HK-2 (cell line): ENCODE measurements around the gene MED15.
"Not testable (repeated sequence)": the region's sequence is repeated elsewhere in the genome, so short reads cannot be mapped to it uniquely, and the experiment has no call there.

ENCODE experiments used
- DNase-seq: peaks from one replicate; pipeline ENCODE4 v3.0.0-alpha.2; 2018; ENCODE audit not compliant: unreplicated experiment

MED15 gene

DNA sequence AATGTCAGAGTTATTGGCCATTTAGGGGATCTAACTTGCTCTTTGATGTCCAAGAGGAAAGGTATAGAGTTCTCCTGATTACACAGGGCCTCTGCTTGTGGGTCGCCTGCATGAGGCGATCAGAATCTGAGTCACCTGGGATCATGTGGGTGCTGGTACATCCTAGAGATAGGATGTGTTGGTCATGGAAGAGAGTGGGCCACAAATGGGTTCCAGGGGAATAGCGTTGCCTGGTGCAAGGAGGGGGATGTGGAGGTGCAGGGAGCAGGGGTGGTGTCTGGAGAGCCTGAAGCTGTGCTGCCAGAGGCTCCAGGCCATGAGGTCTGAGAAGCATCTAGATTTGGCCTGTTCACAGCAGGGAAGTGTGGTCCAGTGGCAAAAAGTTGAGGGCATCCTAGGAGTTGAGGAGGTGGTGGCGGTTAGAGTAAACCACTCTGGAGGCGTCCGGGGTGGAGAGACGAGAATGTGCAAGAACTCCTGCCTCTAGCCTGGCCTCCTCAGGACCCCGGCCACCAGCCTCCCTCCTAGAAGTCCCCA lies 92.8 kb downstream of the MED15 start:
- no peak for DNase-seq

DNA sequence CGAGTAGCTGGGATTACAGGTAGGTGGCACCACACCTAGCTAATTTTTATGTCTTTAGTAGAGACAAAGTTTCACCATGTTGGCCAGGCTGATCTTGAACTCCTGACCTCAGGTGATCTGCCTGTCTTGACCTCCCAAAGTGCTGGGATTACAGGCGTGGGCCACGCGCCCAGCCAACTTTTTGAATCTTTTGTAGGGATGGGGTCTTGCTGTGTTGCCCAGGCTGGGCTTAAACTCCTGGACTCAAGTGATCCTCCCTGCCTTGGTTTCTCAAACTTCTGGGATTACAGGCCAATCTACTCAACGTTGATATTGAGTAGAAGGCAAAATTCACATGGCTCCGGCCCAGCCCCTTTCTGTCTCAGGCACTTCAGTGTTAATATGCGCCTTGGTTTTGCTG lies 93.9 kb downstream of the MED15 start:
- DNase-seq: no peak

DNA sequence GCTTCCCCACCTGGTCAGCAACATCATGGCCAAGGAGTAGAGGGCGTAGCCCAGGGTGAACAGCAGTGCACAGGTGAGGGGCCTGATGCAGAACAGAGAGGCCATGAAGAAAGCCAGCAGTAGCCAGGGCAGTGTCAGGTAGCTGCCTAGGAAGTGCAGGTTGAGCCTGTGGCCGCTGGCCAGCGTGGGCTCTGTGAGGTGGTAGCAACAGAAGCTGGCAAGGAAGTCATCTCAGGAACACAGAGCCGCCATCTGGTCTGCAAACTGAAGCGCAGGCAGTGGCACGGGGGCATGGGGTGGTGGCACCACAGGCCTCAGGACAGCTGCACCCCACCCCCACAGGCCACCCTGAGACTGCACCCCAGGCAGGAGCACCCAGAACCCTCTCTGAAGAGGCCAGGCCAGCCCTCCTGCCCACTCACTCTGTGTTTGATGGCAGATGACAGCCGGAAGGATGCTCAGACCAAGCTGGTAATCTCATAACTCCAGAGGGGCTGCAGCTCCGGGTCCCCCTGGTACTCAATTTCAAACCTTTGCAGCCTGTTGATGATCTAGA lies 95.3 kb downstream of the MED15 start:
- DNase-seq: no peak

DNA sequence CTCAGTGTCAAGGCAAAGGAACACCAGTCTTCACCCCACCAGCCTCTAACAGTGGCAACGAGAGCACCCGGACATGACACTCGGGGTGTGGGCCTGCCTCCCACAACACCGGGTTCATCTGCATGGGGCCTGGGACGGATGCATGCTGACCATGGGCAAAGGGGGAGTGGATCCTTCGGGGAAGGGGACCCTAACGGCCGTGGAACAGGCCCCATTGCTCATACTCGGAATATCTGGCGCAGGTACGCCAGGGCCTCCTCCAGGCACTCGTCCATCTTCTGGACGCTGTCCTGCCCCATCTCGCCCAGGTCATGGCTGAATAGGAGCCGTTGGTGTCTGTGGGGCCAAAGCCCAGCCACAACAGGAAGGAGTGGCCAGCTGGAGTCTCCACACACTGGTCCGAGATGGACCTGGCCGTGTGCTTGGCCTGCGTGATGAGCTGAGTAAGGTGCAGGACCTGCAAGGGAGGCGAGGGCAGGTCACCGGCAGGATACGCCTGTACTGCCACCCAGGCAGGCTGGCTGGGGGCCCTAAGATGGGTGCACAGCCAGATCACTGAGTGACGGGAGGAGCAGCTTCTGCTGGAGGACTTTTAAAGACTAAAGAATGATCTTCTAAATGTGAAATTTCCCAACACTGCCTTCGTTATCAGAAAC lies 96.8 kb downstream of the MED15 start:
- no peak for DNase-seq

DNA sequence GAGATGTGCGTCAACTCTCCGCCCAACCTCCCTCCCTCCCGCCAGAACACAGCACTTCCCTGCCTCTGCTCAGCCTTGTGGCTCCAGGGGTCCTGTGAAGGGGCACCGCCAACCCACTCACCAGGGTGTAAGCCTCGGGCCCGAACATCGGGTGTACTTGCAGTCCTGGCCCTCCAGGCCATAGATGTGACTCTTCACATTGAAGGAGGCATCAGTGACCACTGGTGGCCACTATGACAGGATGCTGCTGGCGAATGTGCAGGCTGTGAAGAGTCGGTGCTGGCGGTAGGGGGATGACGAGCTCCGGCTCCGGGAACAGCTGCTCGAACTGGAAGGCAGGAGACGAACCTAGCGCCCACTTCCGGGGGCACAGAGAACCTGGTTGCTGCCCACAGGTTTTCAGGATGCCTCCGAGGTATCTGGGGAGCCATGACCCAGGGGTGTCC lies 97.4 kb downstream of the MED15 start:
- DNase-seq: no peak

DNA sequence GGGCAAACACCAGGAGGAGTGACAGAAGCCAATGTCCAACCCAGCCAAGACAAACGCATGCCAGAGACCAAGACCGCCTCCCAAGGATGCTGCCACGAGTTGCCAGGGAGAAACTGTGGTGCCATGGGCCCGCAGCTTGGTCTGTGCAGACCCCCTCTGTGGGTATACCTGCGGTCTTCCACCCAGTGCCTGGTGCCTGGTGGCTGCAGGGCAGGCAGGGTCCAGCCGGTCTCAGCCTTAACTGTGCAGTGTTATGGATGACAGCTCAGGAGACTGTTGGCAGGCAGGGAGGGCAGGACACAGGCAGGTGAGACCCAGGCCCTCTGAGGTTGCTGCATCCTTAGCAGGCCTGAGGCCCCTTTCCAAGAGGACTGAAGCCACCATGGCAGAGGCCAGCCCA lies 97.9 kb downstream of the MED15 start:
- DNase-seq: no peak

DNA sequence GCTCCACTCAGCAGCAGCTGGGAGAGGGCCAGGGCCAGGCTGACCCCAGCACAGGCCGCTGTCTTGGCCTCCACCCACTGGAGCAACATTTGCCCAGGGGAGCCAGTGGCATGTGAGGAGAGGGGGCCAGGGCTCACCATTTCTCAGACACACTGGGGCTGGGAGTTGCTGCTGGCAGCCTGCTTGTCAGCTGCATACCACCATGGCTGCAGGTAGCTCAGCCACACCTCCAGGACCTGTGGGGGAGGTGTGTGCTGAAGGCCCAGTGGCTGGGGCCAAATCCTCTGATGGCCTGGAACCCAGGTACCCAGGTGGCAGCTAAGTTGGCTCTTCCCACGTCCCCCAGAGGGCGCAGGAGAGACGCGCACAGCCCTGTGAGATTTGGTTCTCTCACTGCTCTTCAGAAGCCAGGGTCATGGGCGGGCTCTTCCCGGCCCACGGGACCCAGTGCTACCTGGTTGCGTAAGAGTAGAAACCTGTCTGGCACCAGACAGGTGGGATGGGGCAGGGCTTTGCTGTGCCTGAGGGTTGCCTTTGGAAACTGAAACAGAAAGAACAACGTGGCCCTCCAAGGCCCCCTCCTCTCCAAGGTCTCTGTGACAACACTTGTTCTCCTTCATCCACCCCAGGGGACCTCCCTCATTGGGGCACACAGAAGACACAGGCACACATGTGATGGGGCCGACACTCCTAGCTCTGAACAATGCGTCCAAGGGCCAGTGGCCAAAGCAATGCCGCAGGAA lies 98.8 kb downstream of the MED15 start:
- peak; percentile 45 for DNase-seq

DNA sequence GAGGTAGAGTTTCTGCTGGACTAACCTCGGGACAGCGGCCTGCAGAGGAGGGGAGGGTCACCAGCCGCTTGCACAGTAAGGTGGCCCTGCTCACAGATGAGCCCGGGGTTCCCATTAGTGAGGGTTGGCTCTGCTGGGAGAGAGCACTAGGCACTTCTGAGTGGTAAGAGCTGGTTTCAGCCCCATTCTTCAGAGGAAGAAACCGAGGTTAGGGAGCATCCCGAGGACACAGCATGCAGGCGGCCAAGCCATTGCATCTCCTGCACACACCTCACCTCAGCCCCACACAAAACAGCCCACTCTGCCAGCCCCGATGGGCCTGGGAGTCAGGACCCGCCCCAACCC lies 99.3 kb downstream of the MED15 start:
- no peak for DNase-seq

DNA sequence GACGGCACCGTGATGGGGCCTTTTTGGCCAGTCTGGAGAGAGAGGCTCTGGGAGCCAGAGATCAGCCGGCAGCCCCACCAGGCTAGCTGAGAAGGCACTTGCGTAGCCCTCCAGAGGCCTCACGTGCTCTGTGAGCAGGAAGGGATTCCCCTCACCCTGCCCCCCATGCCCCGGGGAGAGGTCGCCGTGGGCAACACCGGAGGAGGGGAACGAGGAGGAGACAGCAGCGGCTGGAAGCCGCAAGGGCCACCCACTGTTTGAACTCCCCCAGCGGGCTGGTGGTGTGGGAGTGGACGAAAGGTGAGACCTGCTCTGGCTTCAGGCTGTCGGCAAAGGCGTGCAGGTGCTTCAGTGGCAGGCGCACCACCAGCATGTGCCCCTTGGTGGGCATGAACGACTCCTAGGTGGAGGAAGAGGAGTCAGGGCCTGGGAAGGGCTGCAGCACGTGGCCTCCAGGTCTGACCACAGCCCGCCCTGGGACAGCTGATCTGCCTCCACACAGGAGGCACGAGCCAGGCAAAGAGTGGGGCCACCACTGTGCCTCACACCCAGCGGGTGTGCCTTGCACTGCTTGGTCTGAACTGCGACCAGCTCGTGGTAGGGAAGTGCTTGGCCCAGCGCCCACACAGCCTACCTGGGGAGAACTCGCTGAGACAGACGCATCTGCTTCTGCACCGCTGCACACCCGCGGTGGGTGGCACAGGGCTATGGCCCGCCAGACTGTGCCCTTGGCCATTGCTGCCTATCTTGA lies 99.9 kb downstream of the MED15 start:
- no peak for DNase-seq

DNA sequence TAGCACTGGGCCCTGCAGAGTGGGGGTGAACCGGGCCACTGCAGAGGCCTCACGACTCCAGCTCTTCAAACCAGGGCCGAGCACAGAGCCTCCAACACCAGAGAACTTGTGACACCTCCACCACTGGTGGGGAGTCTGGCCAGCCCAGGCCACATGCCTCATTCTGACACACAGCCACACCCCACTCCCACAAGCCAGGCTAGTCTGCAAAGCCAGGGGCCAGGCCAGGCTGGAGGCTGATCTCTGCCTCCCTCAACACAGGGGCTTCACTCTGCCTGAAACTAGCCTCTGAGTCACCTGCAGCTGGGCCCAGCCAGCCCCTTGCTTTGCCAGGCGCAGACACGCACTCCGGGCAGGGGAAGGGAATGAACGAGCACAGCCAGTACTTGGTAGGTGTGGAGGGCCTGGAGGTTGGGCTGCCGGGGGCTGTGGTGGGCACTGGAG lies 102.9 kb downstream of the MED15 start:
- no peak for DNase-seq

DNA sequence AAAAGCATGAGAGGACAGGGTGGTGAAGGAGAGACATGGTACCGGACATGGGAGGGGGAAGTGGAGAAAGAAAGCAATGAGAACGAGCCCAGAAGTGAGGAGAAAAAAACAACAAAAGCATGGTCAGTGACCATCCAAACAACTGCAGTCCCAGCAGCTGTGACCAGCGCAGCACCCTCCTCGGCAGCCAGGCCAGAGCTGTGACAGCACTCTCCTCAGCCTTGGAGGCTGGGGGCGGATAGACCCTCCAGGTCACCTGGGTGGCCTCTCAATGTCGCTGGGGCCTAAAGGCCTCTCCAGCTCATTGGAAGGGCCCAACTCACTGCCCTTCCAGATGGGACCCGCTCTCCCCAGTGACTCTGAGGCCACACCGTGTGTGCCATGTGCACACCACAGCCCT lies 103.3 kb downstream of the MED15 start:
- DNase-seq: no peak

DNA sequence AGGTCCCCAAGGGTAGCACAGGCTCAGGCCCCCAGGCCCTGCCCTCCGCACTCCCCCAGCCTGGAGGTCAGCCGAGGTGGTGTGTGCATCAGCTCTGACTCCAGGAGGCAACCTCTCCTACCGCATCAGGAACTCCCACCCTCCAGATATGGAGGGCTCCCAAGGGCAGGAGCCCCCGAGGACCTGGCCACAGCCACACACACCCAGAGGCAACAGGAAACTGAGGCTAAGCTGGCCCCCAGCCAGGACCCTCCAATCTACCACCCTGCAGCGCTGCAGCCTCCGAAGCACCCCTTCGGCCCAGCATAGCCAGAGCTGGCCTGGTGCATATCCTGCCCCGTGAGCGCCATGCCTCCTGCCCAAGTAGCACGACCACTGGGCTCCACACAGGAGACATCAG lies 104.0 kb downstream of the MED15 start:
- no peak for DNase-seq

DNA sequence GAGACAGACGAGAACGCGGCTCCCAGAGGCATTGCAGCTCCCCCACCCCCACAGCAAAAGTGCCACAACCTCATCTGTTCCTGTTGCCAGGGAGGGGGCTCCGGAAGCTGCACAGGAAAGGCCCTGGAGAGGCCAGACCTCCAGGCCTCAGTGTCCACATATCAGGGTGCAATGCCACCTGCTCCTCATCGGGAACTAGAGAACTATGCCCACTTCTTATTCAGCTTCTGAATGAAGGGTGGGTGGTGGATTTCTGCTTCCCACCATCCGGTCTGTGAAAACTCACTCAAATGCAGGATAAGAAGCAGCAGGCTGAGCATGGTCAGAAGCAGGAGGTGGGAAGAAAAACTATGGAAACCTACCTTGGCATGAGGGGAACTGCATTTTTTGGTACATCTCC lies 105.9 kb downstream of the MED15 start:
- DNase-seq: no peak

DNA sequence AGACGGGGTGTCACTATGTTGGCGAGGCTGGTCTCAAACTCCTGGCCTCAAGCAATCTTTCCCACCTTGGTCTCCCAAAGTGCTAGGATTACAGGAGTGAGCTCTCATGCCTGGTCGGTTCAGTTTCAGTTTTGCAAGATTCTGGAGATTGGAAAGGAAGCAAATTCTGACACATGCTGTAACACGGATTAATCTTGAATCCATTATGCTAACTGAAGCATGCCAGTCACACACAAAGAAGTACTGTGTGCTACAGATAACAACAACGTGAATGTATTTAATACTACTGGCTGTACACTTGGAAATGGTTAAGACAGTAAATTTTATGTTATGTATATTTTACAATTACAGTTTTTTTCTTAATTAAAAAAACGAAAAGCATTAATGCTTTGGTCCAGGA lies 107.6 kb downstream of the MED15 start:
- no peak for DNase-seq

DNA sequence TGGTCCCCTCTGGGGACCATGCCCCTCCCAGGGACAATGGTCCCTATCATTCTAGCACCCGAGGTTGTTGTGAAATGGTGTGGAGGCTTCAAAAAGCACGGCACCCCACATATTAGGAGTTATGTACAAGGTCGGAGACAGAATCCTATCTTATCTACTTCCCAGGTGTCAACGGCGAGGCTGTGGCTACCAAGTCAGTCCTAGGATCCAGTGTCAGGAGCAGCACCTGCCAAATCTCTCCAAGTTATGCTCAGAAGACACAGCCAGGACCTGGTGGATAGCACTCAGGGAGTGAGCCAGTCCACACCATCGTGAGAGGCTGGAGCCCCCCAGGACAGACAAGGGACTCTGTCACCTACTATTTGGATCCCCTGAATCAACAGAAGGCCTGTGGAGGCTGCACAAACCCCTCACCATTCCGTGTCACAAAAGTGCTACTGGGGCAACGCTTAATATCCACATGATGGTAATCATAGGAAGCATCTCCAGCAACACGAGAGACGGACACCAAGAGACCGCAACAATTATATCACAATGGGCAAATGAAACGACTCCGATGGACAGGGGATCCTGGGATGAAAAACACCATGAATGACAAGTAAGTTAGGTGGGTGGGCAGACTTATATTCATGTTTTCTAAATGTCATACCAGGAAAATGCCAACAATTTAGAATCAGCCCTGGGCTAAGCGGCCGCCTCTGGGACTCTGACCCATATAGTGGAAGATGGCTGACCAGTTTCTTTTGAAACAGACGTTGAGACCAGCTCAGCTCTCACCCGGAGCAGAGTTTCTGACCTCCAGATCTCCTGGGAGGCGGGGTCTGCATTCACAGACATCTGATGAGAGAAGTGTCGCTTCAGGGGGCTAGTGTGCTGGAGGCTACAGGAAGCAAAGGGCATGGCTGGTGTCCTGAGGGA lies 108.4 kb downstream of the MED15 start:
- no peak for DNase-seq

DNA sequence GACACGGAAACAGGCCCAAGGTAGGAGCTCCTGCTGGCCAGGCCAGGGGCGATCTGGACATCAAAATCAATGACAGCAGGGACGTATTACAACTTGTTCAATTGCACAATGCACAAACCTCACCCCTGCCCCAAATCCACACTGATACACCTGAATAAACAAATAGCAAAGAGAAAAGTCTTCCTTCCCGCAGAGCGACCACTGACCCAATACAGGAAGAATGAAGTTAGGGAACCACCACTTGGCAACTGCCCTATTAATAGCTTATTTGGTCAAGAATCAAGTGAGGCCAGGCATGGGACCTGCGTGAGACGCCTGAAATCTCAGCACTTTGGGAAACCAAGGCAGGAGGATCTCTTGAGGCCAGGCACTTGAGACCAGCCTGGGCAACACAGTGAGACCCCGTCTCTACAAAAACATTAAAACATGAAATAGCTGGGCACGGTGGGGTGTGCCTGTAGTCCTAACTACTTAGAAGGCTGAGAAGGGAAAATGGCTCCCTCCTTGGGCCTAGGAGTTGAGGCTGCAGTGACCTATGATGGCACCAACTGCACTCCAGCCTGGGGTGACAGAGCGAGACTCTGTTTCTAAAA lies 109.1 kb downstream of the MED15 start:
- DNase-seq: no peak

DNA sequence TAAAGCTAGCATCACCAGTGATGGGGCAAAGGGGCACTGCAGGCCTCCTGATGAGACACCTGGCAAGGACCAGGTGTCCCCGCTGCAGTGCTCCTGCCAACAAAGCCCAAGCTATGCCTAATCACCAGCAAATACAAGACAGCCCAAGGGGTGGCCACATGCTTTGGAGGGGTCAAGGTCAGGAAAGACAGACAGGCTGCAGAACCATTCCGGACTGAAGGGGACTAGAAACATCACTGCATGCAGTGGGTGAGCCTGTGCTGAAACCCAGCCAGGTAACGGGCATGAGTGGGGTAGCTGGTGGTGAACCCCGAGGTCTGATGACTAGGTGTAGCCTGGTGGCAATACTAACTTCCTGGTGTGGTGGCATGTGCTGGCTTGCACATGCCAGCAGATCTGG lies 111.1 kb downstream of the MED15 start:
- DNase-seq: no peak

DNA sequence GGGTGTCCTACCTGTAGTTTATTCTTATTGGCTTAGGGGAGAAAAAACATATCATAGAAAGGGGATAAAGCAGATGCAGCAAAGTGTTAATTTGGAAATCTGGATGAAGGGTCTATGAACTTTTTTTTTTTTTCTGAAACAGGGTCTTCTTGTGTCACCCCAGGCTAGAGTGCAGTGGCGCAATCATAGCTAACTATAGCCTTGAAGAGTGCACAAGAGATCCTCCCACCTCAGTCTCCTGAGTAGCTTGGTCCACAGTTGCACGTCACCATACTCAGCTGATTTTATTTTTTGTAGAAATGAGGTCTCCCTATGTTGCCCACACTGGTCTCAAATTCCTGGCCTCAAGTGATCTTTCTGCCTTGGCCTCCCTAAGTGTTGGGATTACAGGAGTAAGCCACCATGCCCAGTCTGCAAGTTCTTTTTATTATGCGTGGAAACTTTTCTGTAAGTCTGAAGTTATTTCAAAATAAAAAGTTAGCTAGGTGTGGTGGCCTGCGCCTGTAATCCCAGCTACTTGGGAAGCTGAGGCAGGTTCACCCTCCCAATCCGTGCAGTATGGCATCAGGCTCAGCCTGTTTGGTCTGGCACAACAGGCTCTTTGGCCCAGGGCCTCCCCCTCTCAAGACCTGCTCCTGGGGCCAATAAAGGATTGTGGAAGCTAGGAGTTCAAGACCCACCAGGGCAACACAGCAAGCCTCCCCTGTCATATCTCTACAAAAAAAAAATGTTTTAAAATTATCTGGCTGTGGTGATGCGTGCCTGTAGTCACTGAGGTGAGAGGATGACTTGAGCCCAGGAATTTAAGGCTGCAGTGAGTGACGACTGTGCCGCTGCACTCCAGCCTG lies 111.9 kb downstream of the MED15 start:
- DNase-seq: no peak

DNA sequence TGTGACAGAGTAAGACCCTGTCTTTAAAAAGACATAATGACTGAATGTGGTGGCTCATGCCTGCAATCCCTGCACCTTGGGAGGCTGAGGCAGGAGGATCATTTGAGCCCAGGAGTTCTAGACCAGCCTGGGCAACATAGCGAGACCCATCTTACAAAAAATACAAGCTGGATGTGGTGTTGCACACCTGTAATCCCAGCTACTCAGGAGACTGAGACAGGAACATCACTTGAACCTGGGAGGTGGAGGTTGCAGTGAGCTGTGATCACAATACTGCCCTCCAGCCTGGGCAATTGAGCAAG lies 112.4 kb downstream of the MED15 start:
- DNase-seq: not testable (repeated sequence)

DNA sequence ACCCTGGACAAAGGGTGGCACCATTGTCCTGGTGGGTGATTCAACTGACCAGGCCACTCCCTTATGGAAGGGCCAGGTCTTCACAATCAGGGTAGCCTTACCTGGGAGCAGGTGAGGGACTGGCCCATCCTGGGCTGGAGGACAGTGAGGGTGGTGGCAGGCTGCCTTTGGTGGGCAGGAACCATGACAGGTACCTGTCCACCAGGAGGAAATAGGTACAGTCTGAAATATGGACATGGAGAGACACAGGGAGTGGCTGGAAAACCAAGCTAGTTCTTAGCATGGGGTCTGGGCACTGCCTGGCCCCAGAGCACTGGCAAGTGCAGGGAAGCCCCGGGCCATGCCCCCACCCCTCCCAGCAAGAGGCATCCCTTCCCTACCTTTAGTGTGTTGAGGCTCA lies 113.8 kb downstream of the MED15 start:
- DNase-seq: no peak
